Skeletal muscle satellite cell (primary cell): ENCODE measurements around the gene NSMCE1.
"Not testable (repeated sequence)": the region's sequence is repeated elsewhere in the genome, so short reads cannot be mapped to it uniquely, and the experiment has no call there.

Experiments used
- H3K27me3 ChIP-seq: 2 replicates; pipeline ENCODE4 v1.7.0; 2013; ENCODE audit warnings: low read length; ENCODE audit not compliant: control insufficient read depth, insufficient read depth
- H3K36me3 ChIP-seq: 2 replicates; pipeline ENCODE4 v1.7.0; 2013; ENCODE audit warnings: mild to moderate bottlenecking, control low read depth, low read length; ENCODE audit not compliant: insufficient read depth
- H3K4me1 ChIP-seq: 2 replicates; pipeline ENCODE4 v1.7.0; 2013; ENCODE audit warnings: low read length; ENCODE audit not compliant: control insufficient read depth, insufficient read depth
- H3K4me2 ChIP-seq: 2 replicates; pipeline ENCODE4 v1.7.0; 2013; ENCODE audit warnings: mild to moderate bottlenecking, low read length
- H3K4me3 ChIP-seq: 2 replicates; pipeline ENCODE4 v1.7.0; 2013; ENCODE audit warnings: low read length
- H3K9ac ChIP-seq: 2 replicates; pipeline ENCODE4 v1.7.0; 2013; ENCODE audit warnings: mild to moderate bottlenecking, low read depth, low read length, moderate library complexity
- H3K9me3 ChIP-seq: replicated peaks from 2 replicates; pipeline ENCODE4 v1.7.0; 2013; ENCODE audit warnings: mild to moderate bottlenecking, control low read depth, low read length

The NSMCE1 gene

DNA sequence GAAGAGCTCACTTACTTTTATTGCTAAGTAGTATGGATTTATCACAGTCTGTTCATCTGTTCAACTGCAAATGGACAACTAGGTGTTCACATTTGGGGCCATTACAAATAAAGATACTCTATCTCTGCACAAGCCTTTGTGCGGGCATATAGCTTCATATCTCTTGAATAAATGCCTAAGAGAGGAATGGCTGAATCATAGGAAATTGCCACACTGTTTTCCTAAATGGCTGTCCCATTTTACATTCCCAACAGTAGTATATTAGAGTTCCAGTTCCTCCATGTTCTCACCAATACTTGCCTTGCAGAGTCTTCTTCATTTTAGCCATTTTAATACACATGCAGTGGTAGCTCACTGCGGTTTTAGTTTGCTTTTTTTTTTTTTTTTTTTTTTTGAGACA, 20.5 kb downstream of the NSMCE1 start:
- H3K27me3 ChIP-seq: no peaks in the 10 kb centered on the region
- H3K4me1 ChIP-seq: peaks cover 55% of the 10 kb centered on the region
- peaks cover 5% of the 10 kb centered on the region for H3K36me3 ChIP-seq
- no peaks in the 10 kb centered on the region for H3K9me3 ChIP-seq
- no peak overlapping the region for H3K9ac ChIP-seq
- no peak overlapping the region for H3K4me2 ChIP-seq
- no peak overlapping the region for H3K4me3 ChIP-seq

- H3K4me3 ChIP-seq: not testable (repeated sequence)
Observed at GRCh38 chr16:27247076-27247475, 21.5 kb downstream of the NSMCE1 start.

GRCh38 chr16:27246439-27246838, 22.1 kb downstream of the NSMCE1 start:
- H3K36me3 ChIP-seq: no peaks in the 10 kb centered on the region
- no peaks in the 10 kb centered on the region for H3K9me3 ChIP-seq
- H3K4me1 ChIP-seq: peaks cover 60% of the 10 kb centered on the region
- no peak overlapping the region for H3K4me2 ChIP-seq
- peak overlapping the region; percentile 84 for H3K9ac ChIP-seq
- H3K4me3 ChIP-seq: no peak overlapping the region
- no peaks in the 10 kb centered on the region for H3K27me3 ChIP-seq

More at GRCh38 chr16:27247076-27247475, 21.5 kb downstream of the NSMCE1 start:
- not testable (repeated sequence) for H3K9me3 ChIP-seq, H3K4me2 ChIP-seq, H3K36me3 ChIP-seq, H3K27me3 ChIP-seq, H3K9ac ChIP-seq
- peaks cover 60% of the 10 kb centered on the region for H3K4me1 ChIP-seq

GRCh38 chr16:27245276-27246172, 23.0 kb downstream of the NSMCE1 start:
- peak overlapping the region; percentile 15 for H3K4me3 ChIP-seq
- H3K27me3 ChIP-seq: no peaks in the 10 kb centered on the region
- H3K36me3 ChIP-seq: no peaks in the 10 kb centered on the region
- H3K4me2 ChIP-seq: peak overlapping the region; percentile 51
- H3K4me1 ChIP-seq: peaks cover 67% of the 10 kb centered on the region
- no peaks in the 10 kb centered on the region for H3K9me3 ChIP-seq
- peak overlapping the region; percentile 84 for H3K9ac ChIP-seq

- Histone ChIP-seq H3K4me1 (peaks cover 62% of the 10 kb centered on the region), H3K4me3 (no peak overlapping the region), H3K9me3 (no peaks in the 10 kb centered on the region), H3K36me3 (no peaks in the 10 kb centered on the region), H3K4me2 (peak overlapping the region; percentile 2), H3K27me3 (no peaks in the 10 kb centered on the region), H3K9ac (peak overlapping the region; percentile 84)
Observed at GRCh38 chr16:27244363-27244755, 24.2 kb downstream of the NSMCE1 start.

DNA sequence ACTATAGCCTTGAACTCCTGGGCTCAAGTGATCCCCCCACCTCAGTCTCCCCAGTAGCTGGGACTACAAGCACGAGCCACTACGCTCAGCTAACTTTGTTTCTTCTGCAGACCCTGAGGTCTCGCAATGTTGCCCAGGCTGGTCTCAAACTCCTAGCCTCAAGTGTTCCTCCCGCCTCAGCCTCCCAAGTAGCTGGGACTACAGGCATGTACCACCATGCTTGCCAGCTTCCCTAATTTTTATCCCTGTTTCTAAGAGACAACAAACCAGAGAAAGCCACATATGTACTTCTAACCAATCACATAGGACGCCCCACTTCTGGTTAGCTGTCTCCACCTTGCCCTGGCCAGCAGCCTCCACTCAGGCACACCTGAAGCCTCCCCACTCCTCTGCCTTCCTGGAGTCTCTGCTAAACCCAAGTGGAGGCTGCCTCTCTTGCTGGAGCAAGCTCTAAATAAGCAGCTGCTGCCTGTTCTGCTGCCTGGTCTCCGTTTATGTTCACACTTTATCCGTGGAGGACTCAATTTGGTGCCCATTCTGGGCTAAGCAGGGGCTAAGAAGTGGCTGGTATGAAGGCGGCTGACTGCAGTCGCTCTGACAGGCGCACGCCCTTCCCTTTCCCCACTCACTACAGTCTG, 24.7 kb downstream of the NSMCE1 start:
- Histone ChIP-seq H3K9me3 (no peaks in the 10 kb centered on the region), H3K4me1 (peaks cover 57% of the 10 kb centered on the region), H3K4me2 (peak overlapping the region; percentile 81), H3K27me3 (no peaks in the 10 kb centered on the region), H3K4me3 (no peak overlapping the region), H3K36me3 (no peaks in the 10 kb centered on the region), H3K9ac (peak overlapping the region; percentile 84)

- Histone ChIP-seq H3K4me1 (peaks cover 59% of the 10 kb centered on the region), H3K9ac (peak overlapping the region; percentile 84), H3K9me3 (no peaks in the 10 kb centered on the region), H3K36me3 (no peaks in the 10 kb centered on the region), H3K27me3 (no peaks in the 10 kb centered on the region), H3K4me2 (peak overlapping the region; percentile 81), H3K4me3 (peak overlapping the region; percentile 60)
Observed at GRCh38 chr16:27242868-27243590, 25.5 kb downstream of the NSMCE1 start.

DNA sequence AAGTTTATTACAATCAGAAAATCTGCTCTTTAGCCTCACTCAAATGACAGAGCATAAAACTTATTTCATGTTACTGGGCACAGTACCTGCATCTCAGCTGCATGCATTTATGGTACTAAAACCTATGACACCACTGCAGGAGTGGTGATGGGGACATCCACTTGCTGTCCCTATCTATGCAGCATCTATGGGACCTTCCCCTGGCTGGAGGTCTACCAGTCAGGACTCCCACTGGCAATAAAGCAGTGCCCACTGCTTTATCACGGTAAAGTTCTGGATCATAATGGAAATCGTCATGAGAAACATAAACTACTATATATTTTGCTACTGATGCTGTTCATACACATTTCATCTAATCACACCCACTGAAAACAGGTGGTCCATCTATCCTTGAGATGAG, 26.2 kb downstream of the NSMCE1 start:
- H3K9ac ChIP-seq: peak overlapping the region; percentile 84
- H3K4me2 ChIP-seq: peak overlapping the region; percentile 81
- H3K9me3 ChIP-seq: no peaks in the 10 kb centered on the region
- peaks cover 66% of the 10 kb centered on the region for H3K4me1 ChIP-seq
- no peaks in the 10 kb centered on the region for H3K27me3 ChIP-seq
- peak overlapping the region; percentile 60 for H3K4me3 ChIP-seq
- H3K36me3 ChIP-seq: no peaks in the 10 kb centered on the region

- H3K36me3 ChIP-seq: no peaks in the 10 kb centered on the region
- H3K4me1 ChIP-seq: peaks cover 73% of the 10 kb centered on the region
- peak overlapping the region; percentile 28 for H3K4me3 ChIP-seq
- H3K9me3 ChIP-seq: no peaks in the 10 kb centered on the region
- H3K4me2 ChIP-seq: peak overlapping the region; percentile 81
- H3K9ac ChIP-seq: peak overlapping the region; percentile 84
- no peaks in the 10 kb centered on the region for H3K27me3 ChIP-seq
Observed at GRCh38 chr16:27241658-27242057, 26.9 kb downstream of the NSMCE1 start.

DNA sequence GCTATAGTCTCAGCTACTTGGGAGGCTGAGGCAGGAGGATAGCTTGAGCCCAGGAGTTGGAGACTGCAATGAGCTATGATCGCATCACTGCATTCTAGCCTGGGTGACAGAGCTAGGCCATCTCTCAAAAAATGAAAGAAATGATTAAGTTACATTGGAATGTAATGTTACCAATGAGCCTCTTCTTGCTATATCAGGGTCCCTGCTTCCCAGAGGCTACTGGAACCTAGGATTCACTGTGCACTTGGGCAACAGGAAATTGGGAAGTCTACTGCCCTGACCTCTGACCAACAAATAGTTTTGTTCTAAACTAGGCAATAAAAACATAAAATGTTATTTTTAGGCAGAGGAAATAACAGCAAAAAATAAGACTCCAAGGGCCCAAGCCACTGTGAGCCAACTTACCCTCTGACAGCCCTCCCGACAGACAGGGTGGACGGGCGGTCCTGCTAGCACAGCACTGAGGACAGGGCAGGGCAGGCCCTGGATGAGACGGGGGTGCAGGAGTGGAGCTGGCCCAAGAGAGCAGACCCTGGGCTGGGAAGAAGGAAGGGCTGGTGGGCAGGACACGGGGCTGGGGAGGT, 27.5 kb downstream of the NSMCE1 start:
- Histone ChIP-seq H3K36me3 (no peaks in the 10 kb centered on the region), H3K27me3 (no peaks in the 10 kb centered on the region), H3K9me3 (no peaks in the 10 kb centered on the region), H3K4me3 (peak overlapping the region; percentile 28), H3K9ac (peak overlapping the region; percentile 84), H3K4me2 (peak overlapping the region; percentile 81), H3K4me1 (peaks cover 72% of the 10 kb centered on the region)
